ENCODE results near the gene SLC38A8.

SLC38A8 gene

GRCh38 chr16:84053237-84053636 is 10.6 kb upstream of the SLC38A8 start:
- in situ Hi-C loops (cut with MboI; ENCODE audit: low sequenced_read_pairs), result loop anchor here (25.0 kb wide), 1 partner anchor 91 kb away; the partner anchor contains the start of genes NECAB2 and OSGIN1

- in situ Hi-C loops (cut with MboI; ENCODE audit: low sequenced_read_pairs), result loop anchor here (25.0 kb wide), 1 partner anchor 90 kb away; the partner anchor contains the start of genes NECAB2 and OSGIN1
Observed at GRCh38 chr16:84052071-84052622, 9.6 kb upstream of the SLC38A8 start.

- in situ Hi-C loops (cut with MboI; ENCODE audit: low sequenced_read_pairs), result loop anchor here (25.0 kb wide), 1 partner anchor 88 kb away; the partner anchor contains the start of genes NECAB2 and OSGIN1
Observed at GRCh38 chr16:84050316-84050715, 7.7 kb upstream of the SLC38A8 start.

- in situ Hi-C loops (cut with MboI; ENCODE audit: low sequenced_read_pairs), result loop anchor here (25.0 kb wide), 1 partner anchor 87 kb away; the partner anchor contains the start of genes NECAB2 and OSGIN1
Observed at GRCh38 chr16:84049403-84050060, 6.9 kb upstream of the SLC38A8 start.

GRCh38 chr16:84048871-84049270 is 6.3 kb upstream of the SLC38A8 start:
- in situ Hi-C loops (cut with MboI; ENCODE audit: low sequenced_read_pairs), result no loop called here

- in situ Hi-C loops (cut with MboI; ENCODE audit: low sequenced_read_pairs), result no loop called here
Observed at GRCh38 chr16:84048270-84048669, 5.7 kb upstream of the SLC38A8 start.

GRCh38 chr16:84047626-84048025 is 5.0 kb upstream of the SLC38A8 start:
- in situ Hi-C loops (cut with MboI; ENCODE audit: low sequenced_read_pairs), result no loop called here

- in situ Hi-C loops (cut with MboI; ENCODE audit: low sequenced_read_pairs), result no loop called here
Observed at GRCh38 chr16:84047206-84047605, 4.6 kb upstream of the SLC38A8 start.

- in situ Hi-C loops (cut with MboI; ENCODE audit: low sequenced_read_pairs), result no loop called here
Observed at GRCh38 chr16:84045818-84046470, 3.3 kb upstream of the SLC38A8 start.

- in situ Hi-C loops (cut with MboI; ENCODE audit: low sequenced_read_pairs), result no loop called here
Observed at GRCh38 chr16:84045001-84045817, 2.6 kb upstream of the SLC38A8 start.

GRCh38 chr16:84044118-84044488 is 1.5 kb upstream of the SLC38A8 start:
- in situ Hi-C loops (cut with MboI; ENCODE audit: low sequenced_read_pairs), result no loop called here

GRCh38 chr16:84043486-84044117 is 1.0 kb upstream of the SLC38A8 start:
- in situ Hi-C loops (cut with MboI; ENCODE audit: low sequenced_read_pairs), result no loop called here

- in situ Hi-C loops (cut with MboI; ENCODE audit: low sequenced_read_pairs), result no loop called here
Observed at GRCh38 chr16:84042879-84043485, 387 bp upstream of the SLC38A8 start.

GRCh38 chr16:84041881-84042280 is 714 bp downstream of the SLC38A8 start:
- in situ Hi-C loops (cut with MboI; ENCODE audit: low sequenced_read_pairs), result no loop called here

- in situ Hi-C loops (cut with MboI; ENCODE audit: low sequenced_read_pairs), result no loop called here
Observed at GRCh38 chr16:84040823-84041820, 1.5 kb downstream of the SLC38A8 start.

GRCh38 chr16:84040226-84040822 is 2.3 kb downstream of the SLC38A8 start:
- in situ Hi-C loops (cut with MboI; ENCODE audit: low sequenced_read_pairs), result no loop called here

- in situ Hi-C loops (cut with MboI; ENCODE audit: low sequenced_read_pairs), result no loop called here
Observed at GRCh38 chr16:84039696-84040095, 2.9 kb downstream of the SLC38A8 start.

GRCh38 chr16:84038469-84038868 is 4.1 kb downstream of the SLC38A8 start:
- in situ Hi-C loops (cut with MboI; ENCODE audit: low sequenced_read_pairs), result no loop called here

GRCh38 chr16:84036982-84037425 is 5.6 kb downstream of the SLC38A8 start:
- in situ Hi-C loops (cut with MboI; ENCODE audit: low sequenced_read_pairs), result no loop called here

Measured in hTERT RPE-1 (cell line).